DMS 273 (cell line): ENCODE measurements around the gene BAZ1B.
A peak's percentile ranks its signal among the peaks of the same experiment; 100 is the strongest.
"Not testable (repeated sequence)": the region's sequence is repeated elsewhere in the genome, so short reads cannot be mapped to it uniquely, and the experiment has no call there.

Experiments
- DNase-seq: peaks from one replicate; lab custom pipeline; 2025; ENCODE audit not compliant: unreplicated experiment; lab: John Stamatoyannopoulos, UW

Gene BAZ1B

DNA sequence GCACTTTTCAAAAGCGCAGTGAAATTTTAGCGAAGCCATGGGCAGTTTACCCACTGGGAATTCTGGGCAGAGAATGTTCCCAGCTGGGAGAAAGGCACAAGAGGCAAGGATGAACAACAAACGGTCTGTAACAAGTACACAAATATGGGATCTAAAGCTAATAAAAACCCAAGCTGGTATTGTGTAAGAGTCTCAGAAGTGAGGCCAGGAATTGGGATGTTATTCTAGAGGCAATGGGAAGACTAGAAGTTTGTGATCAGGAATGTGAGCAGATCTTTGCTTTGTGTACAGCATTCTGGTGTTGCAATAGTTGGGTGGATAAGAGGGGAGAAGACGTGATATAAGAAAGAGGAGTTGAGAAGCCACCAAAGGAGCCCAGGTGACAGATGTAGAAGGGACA is 73.5 kb downstream of the BAZ1B start:
- no peak for DNase-seq

DNA sequence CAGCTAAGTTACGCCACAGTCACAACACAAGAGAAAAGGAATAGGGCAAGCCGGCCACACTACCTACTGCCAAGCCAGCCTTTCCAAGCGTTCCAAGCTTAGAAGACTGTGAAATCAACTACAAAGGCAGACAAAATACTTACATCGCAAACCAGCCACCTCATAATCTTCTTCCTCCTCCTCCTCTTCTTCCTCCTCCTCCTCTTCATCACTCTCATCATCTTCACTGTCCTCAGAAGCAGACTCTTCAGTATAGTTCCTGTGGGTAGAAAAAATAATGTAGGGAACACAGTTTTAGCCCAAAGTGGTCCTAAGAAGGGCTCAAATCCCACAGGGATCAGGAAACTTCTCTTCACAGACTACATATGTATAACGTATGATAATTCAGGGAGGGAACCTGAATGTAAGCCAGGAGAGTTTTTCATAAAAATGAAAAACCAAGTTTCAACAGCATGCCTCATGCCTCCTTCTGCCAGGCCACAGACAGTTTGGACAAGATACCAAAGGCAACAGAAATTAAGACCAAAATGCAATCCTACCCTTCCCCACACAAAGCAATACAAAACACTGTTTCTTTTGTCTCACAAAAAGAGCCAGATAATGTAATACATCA is 74.9 kb downstream of the BAZ1B start:
- no peak for DNase-seq

DNA sequence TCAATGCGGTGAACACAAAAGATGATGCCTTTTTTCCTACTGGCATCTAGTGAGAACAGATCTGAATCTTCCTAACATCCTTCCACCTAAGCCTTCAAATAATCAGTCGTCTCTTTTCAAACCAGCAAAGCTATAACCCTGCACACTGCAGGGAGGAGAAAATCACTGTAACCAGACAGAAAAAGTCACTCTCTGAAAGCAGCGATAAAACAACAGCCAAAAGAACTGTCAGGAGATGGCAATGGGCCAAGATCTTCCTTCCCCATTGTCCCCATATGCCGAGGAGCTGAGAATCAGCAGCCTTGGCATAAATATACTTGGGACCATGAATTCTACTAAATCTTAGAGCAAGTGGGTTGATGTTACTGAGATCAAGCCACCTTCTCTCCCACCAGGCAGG is 75.4 kb downstream of the BAZ1B start:
- no peak for DNase-seq

GRCh38 chr7:73443548-73444255 is 78.4 kb downstream of the BAZ1B start:
- no peak for DNase-seq

DNA sequence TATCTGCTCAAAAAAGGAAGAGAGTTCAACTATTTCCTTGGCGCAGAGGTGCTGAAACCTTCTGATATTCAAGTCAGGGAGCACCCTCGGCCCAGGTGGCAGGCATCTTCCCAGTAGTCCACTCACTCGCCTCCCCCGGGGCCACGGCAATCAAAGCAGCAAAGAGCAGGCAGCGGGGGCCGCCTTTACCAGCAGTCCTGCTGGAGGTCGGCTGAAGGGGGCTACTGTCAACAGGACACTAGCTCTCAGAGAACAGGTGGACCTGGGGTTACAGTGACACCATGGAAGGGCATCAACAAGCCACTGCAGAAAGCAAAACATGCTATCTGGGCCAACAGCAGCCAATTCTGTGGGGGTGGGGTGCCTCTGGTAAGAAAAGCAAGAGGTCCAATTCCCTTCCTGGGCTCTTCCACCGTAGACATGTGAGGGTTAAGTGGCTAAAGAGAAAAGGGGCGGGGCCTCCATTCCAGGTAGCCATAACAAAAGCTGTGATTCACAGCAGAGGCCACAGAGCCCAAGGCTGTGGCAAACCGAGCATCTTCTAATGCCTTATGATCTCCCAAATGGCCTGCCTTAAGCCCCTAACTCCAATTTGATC is 79.1 kb downstream of the BAZ1B start:
- DNase-seq = no peak

DNA sequence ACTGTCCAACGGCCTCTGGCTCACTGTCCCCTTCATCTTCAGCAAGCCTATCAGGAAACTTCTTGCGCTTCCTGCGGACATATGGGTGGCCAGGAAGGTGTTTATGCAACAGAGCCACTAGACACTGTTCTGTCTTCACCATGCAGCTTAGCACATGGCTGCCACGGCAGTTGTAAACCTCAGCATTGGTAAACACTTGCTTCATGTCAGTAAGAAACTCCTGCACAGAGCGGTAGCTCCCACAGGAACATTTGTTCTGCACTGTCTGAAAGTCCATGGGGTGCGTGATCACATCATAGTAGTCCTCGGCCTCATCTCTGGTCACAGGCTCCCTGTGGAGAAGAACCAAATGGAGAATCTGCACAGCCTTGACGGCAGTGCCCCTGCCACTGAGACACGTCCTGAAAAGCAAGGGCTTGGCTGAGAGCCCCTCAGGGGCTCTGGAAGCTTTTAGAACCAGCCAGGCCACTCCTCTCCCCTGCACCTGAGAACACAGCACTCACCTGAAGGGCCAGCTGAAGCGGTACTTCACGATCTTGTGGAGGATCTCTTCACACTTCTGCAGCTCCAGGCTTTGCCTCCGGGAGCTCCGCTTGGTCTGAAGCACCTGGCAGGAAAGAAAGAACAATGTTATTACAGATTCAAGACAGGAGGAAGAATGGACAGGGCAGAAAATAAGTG is 79.7 kb downstream of the BAZ1B start:
- DNase-seq = no peak

DNA sequence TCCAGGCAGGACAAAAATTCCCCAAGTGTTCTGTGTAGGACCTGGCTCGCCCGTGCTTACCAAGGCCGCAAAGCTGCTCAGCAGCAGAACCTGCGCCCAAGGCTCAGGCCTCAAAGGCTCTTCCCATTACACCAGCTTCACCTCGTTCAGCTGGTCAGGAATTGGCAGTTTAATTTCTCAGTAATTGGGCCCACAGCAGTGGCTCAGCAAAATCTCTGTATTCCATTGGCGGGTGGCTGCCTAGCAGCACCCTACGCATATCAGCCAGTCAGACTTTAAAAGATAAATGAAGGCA is 82.7 kb downstream of the BAZ1B start:
- DNase-seq = peak; percentile 67

- DNase-seq = peak; percentile 67
Measured at GRCh38 chr7:73438547-73439409, 83.3 kb downstream of the BAZ1B start.

DNA sequence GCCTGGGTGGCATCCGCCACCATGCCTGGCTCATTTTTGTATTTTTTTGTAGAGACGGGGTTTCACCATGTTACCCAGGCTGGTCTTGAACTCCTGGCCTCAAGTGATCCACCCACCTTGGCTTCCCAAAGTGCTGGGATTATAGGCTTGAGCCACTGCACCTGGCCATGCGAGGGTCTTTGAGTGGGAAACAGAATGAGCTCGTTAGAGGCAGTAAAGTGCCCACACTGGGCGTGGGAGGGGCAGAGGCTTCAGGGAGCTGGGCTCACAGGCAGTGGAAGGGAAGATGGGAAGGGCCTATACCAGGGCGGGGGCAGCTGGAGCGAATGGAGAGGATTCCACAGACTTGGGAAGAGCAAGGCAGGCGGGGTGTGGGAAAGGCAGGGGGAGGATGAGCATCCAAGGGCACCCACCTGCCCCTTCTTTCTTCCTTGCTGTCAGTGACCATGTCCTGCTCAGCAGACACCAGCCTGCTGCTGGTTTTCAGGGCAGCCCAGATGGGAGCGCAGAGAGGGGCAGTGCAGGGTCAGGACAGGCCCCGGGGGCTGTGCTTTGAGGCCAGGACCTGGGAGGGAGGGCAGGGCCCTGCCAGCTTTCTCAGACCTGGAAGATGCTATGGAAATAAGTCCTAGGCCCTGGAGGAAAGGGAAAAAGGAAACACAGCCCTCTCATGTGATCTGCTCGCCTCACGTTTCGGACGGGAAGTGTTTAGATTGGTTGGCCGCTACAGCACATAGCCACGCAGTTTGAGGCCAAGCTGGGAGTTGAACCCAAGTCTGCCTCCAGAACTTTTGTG is 84.3 kb downstream of the BAZ1B start:
- peak; percentile 62 for DNase-seq

GRCh38 chr7:73437091-73437490 is 85.0 kb downstream of the BAZ1B start:
- no peak for DNase-seq

DNA sequence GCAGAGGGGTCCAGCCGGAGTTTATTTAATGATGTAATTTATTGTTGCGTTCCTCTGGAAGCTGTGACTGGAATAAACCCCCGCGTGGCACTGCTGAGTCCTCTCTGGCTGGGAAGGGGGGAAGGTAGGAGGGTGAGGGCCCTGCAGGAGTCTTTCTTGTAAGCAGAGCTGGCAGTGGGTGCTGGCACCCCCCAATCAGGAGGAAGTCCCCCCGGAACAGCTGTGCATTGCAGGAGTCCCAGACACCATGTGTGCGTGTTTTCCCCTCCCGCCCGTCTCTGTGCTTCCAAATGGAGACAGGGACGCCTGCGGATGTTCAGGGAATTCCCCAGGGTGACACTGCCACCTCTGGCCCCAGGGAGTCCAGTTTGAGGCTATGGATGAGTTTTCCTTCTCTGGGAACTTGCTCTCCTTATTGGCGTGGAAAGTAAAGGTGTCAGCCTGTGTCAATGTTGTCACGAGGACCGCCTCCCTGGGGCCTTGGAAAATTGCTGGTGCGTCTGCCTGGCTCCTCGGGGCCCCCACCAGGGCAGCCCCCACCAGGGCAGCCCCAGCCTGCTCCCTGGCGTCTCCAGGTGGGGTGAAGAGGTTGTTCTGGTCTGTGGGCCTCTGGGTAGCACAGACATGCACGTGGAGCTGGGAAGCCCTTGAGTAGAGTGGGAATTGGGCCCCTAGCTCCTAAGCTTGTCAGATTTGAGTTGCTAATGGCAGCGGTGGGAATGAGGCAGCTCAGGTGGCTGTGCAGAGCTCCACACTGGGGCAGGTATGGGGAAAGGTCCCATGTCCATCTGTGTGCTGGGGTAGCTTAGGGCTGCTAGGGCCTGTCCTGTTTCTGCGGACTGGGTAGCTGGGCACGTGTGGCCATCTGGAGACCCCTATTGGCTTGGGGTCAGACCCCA is 85.8 kb downstream of the BAZ1B start:
- peak; percentile 78 for DNase-seq

- peak; percentile 82 for DNase-seq
Measured at GRCh38 chr7:73435471-73436009, 86.6 kb downstream of the BAZ1B start.

DNA sequence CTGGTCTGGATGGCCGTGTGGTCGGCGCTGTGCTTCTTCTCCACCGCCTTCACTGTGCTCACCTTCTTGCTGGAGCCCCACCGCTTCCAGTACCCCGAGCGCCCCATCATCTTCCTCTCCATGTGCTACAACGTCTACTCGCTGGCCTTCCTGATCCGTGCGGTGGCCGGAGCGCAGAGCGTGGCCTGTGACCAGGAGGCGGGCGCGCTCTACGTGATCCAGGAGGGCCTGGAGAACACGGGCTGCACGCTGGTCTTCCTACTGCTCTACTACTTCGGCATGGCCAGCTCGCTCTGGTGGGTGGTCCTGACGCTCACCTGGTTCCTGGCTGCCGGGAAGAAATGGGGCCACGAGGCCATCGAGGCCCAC is 87.4 kb downstream of the BAZ1B start:
- DNase-seq = no peak

DNA sequence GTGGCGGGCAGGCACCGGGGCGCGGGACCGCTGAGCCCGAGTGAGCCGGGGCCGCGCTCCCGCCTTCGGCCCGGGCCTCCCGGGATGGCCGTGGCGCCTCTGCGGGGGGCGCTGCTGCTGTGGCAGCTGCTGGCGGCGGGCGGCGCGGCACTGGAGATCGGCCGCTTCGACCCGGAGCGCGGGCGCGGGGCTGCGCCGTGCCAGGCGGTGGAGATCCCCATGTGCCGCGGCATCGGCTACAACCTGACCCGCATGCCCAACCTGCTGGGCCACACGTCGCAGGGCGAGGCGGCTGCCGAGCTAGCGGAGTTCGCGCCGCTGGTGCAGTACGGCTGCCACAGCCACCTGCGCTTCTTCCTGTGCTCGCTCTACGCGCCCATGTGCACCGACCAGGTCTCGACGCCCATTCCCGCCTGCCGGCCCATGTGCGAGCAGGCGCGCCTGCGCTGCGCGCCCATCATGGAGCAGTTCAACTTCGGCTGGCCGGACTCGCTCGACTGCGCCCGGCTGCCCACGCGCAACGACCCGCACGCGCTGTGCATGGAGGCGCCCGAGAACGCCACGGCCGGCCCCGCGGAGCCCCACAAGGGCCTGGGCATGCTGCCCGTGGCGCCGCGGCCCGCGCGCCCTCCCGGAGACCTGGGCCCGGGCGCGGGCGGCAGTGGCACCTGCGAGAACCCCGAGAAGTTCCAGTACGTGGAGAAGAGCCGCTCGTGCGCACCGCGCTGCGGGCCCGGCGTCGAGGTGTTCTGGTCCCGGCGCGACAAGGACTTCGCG is 88.0 kb downstream of the BAZ1B start:
- DNase-seq = peak; percentile 88

DNA sequence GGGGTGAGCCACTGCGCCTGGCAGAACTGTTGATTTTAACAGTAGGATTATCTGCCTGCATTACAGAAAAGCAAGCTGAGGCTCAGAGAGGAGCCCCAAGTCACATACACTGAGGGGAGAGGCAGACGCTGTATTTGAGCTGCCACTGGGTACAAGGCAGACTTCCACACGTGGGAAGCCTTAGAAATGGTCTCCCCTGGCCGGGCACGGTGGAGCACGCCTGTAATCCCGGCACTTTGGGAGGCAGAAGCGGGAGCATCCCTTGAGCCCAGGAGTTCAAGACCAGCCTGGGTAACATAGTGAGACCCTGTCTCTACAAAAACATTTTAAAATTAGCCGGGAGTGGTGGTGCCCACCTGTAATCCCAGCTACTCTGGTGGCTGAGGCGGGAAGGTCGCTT is 89.4 kb downstream of the BAZ1B start:
- no peak for DNase-seq

- no peak for DNase-seq
Measured at GRCh38 chr7:73431041-73431835, 90.9 kb downstream of the BAZ1B start.

DNA sequence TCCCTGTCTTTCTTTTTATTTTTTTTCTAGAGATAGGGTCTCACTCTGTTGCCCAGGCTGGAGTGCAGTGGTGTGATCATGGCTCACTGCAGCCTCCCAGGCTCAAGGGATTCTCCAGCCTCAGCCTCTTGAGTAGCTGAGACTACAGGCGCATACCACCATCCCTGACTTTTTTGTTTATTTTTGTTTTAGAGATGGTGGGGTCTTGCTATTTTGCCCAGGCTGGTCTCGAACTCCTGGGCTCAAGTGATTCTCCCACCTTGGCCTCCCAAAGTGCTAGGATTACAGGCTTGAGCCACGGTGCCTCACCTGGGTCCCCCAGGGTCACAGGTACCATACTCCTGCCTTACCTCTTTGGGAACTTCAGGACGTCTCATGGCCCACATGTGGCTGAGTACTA is 91.6 kb downstream of the BAZ1B start:
- not testable (repeated sequence) for DNase-seq
